A549 (cell line): ENCODE results near the gene UMAD1.

Source experiments
- BHLHE40 ChIP-seq: IDR thresholded peaks from 2 replicates; pipeline ENCODE4 v1.6.1; 2012; ENCODE audit warnings: low read depth, low read length, inconsistent platforms
- CEBPB ChIP-seq, 2 experiments: fragments of >200 bp in 1 of 2; sonication (Bioruptor Twin) in 1 of 2; formaldehyde crosslinking in 1 of 2; IDR thresholded peaks; 2 replicates each; pipeline ENCODE4 v1.6.1; 2012 to 2016
- EHF ChIP-seq: fragments of 250-450 bp; sonication (Bioruptor Pico); IDR thresholded peaks from 2 replicates; pipeline ENCODE4 v1.5.0; 2020; ENCODE audit warnings: mild to moderate bottlenecking
- EP300 ChIP-seq, 2 experiments: fragments of >200 bp; sonication (Bioruptor Twin); formaldehyde crosslinking; IDR thresholded peaks; 2 replicates in 1 of 2; 3 replicates in 1 of 2; pipeline ENCODE4 v1.6.1; 2016 to 2017
- MAFK ChIP-seq: fragments of 450-650 bp; IDR thresholded peaks from 2 replicates; pipeline ENCODE4 v1.6.1; 2014; ENCODE audit not compliant: partially characterized antibody
- MAX ChIP-seq: IDR thresholded peaks from 2 replicates; pipeline ENCODE4 v1.6.1; 2012
- MYC ChIP-seq: IDR thresholded peaks from 2 replicates; pipeline ENCODE4 v1.6.1; 2012; ENCODE audit warnings: mild to moderate bottlenecking, inconsistent platforms, low read length, improper control_type of control experiment, borderline replicate concordance
- POLR2A ChIP-seq: IDR thresholded peaks from 2 replicates; pipeline ENCODE4 v1.6.1; 2012; ENCODE audit warnings: mild to moderate bottlenecking, low read length
- RCOR1 ChIP-seq: fragments of 150-350 bp; IDR thresholded peaks from 2 replicates; pipeline ENCODE4 v1.6.1; 2014; ENCODE audit warnings: antibody characterized with exemption, low read length, low read depth
- USF2 ChIP-seq: fragments of 450-650 bp; IDR thresholded peaks from 2 replicates; pipeline ENCODE4 v1.6.1; 2014; ENCODE audit warnings: antibody characterized with exemption
- ZFP36 ChIP-seq: fragments of 450-650 bp; IDR thresholded peaks from 2 replicates; pipeline ENCODE4 v1.6.1; 2014; ENCODE audit warnings: borderline replicate concordance; ENCODE audit not compliant: partially characterized antibody
- TF ChIP-seq, protein P1 (sequence below): fragments of >200 bp; sonication (Bioruptor Twin); formaldehyde crosslinking; IDR thresholded peaks from 3 replicates; pipeline ENCODE4 v1.5.1; 2016
- TF ChIP-seq, protein P2 (sequence below): IDR thresholded peaks from 2 replicates; pipeline ENCODE4 v1.6.1; 2012

DNA sequence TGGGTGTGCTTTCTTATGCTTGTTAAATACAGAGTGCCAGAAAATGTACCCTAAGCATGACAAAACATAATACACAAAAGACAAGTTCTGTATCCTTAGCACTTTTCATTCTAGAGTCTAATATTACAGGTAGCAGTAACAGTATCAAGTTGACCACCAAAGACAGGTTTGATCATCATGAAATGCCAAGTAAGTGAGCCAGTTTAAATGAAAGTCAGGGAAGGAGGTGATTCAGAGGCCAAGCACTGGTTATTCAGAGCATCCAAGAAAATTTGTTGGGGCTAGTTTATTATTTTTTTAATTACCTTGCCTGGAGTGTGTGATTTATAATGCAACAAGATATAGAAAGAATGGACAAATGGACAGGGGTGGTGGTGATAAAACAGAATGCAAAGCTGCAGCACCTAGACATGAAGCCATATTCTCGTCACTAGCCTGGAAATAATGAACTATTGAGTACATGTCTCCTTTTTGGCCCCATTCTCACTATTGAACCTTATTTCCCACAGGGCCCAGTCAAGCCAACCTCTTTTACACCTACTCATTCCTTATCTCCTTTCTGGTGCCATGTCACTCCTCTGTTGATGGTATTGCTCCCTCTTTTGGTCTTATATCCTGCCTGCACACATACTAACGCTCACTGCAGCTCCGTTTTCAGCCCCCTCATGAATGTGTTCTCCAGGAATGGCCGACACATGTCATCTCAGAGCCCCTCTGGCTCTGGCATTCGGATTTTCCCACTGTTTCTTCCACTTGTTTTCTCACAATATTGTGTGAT is 249.4 kb downstream of the UMAD1 start:
- TF ChIP-seq EHF (no peak), BHLHE40 (no peak), USF2 (no peak), CEBPB (IDR thresholded peaks at IDR 0.05) (no peak), POLR2A (no peak), MAX (no peak), MYC (no peak), MAFK (no peak), RCOR1 (no peak), EP300 (IDR thresholded peaks at IDR 0.05) (no peak), ZFP36 (no peak)
- TF ChIP-seq, protein P1, sequence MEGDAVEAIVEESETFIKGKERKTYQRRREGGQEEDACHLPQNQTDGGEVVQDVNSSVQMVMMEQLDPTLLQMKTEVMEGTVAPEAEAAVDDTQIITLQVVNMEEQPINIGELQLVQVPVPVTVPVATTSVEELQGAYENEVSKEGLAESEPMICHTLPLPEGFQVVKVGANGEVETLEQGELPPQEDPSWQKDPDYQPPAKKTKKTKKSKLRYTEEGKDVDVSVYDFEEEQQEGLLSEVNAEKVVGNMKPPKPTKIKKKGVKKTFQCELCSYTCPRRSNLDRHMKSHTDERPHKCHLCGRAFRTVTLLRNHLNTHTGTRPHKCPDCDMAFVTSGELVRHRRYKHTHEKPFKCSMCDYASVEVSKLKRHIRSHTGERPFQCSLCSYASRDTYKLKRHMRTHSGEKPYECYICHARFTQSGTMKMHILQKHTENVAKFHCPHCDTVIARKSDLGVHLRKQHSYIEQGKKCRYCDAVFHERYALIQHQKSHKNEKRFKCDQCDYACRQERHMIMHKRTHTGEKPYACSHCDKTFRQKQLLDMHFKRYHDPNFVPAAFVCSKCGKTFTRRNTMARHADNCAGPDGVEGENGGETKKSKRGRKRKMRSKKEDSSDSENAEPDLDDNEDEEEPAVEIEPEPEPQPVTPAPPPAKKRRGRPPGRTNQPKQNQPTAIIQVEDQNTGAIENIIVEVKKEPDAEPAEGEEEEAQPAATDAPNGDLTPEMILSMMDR: no peak
- TF ChIP-seq, protein P2, sequence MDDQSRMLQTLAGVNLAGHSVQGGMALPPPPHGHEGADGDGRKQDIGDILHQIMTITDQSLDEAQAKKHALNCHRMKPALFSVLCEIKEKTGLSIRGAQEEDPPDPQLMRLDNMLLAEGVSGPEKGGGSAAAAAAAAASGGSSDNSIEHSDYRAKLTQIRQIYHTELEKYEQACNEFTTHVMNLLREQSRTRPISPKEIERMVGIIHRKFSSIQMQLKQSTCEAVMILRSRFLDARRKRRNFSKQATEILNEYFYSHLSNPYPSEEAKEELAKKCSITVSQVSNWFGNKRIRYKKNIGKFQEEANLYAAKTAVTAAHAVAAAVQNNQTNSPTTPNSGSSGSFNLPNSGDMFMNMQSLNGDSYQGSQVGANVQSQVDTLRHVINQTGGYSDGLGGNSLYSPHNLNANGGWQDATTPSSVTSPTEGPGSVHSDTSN: no peak
